NCI-H1694 (cell line): ENCODE data around the gene DCAF10.
"Not testable (repeated sequence)": the region's sequence is repeated elsewhere in the genome, so short reads cannot be mapped to it uniquely, and the experiment has no call there.

ENCODE experiments used
- DNase-seq: peaks from one replicate; lab custom pipeline; 2025; lab: John Stamatoyannopoulos, UW

Gene DCAF10

GRCh38 chr9:37790096-37790495, 10.5 kb upstream of the DCAF10 start:
- no peak for DNase-seq

GRCh38 chr9:37792122-37792521, 8.5 kb upstream of the DCAF10 start:
- DNase-seq, result no peak

GRCh38 chr9:37796232-37796631, 4.4 kb upstream of the DCAF10 start:
- no peak for DNase-seq

DNA sequence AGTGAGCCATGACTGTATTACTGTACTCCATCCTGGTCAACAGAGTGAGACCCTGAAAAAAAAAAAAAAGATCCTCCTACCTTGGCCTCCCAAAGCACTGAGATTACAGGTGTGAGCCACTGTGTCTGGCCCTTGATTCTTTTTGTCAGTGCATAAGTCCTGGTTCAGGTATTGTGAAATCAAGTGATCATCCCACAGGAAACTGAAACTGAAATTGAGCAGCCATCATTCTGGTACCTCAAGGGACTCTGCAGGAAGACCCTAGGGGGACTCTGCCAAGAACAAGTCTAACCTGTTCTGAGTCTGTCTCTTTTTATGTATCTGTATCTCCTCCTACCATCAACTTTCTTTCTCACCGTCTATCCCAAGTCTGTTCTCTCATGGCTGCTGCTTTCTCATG, 1.9 kb upstream of the DCAF10 start:
- no peak for DNase-seq

GRCh38 chr9:37801287-37801850, 772 bp downstream of the DCAF10 start:
- no peak for DNase-seq

DNA sequence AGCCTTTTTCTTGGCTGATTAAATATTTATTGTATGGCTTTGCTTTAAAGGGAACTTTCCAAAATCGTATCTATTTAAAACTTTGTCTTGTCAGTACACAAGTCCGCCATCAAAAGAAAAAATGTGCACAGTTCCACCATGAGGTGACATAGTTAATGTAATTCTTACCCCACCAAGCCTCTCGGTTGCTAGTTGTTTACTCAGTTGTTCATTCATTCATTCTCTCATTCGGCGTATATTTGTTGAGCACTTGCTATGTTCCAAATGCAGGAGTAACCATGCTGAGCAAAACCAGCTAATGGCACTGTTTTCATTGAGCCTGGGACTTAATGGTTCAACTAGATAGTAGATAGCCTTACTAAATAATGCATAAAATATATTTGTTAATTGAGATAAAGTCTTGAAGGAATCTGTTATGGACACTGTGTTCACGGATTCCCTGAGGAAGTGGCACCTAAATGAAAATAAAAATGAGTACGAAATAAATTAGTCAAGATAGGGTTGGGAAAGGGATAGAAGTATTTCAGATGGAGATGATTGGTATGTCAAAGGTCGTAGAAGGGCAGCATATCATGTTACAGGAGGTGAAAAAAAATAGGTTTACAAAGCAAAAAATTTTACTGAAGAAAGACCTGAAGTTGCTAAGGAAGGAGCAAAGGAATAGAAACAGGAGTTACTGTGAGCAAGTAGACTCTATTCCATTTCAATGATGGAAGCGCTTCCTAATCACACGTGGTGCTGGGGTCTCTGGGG, 1.5 kb downstream of the DCAF10 start:
- no peak for DNase-seq

GRCh38 chr9:37806271-37806670, 5.7 kb downstream of the DCAF10 start:
- DNase-seq, result peak; percentile 86

DNA sequence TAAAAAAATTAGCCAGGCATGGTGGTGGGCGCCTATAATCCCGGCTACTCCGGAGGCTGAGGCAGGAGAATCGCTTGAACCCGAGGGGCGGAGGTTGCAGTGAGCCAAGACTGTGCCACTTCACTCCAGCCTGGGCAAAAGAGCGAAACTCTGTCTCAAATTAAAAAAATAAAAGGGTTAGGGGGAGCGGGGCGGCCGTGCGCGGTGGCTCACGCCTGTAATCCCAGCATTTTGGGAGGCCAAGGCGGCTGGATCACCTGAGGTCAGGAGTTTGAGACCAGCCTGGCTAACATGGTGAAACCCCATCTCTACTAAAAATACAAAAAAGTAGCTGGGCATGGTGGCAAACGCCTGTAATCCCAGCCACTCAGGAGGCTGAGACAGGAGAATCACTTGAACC, 9.1 kb downstream of the DCAF10 start:
- DNase-seq, result not testable (repeated sequence)

DNA sequence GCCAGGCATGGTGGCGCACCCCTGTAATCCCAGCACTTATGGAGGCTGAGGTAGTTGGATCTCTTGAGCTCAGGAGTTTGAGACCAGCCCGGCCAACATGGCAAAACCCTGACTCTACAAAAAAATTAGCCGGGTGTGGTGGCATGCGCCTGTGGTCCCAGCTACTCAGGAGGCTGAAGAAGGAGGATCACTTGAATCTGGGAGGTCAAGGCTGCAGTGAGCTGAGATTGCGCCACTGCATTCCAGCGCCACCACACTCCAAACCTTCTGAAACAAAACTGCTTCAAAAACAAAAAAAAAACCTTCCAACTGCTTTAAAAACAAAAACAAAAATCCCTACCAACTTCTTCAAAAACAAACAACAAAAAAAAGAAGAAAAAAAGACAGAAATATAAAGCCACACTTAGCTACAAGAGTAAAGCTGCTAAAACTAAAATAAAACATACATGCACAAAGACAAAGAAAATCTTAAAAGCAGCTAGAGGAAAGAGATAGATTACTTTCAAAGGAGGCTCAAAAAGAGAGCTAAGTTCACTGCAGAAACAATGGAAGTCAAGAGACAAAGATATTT, 11.4 kb downstream of the DCAF10 start:
- DNase-seq, result no peak

DNA sequence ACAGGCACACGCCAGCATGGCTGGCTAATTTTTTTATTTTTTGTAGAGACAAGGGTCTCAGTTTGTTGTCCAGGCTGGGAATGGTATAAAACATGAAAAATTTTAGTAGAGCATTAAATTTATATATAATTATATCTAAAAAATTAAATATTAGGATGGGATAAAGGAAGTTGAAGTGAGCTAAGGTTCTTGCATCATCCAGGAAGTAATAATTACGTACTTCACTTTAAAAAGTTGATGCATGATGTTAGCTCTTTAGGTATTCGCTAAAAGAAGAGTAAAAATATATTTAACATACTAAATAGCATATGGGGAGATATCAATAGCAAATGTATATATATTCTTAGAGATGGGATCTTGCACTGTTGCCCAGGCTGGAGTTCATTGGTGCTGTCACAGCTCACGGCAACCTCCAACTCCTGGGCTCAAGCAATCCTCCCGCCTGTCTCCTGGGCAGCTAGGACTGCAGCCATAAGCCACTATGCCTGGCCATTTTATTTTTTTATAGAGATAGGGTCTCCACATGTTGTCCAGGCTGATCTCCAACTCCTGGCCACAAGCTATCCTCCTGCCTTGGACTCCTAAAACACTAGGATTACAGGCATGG, 12.3 kb downstream of the DCAF10 start:
- no peak for DNase-seq

DNA sequence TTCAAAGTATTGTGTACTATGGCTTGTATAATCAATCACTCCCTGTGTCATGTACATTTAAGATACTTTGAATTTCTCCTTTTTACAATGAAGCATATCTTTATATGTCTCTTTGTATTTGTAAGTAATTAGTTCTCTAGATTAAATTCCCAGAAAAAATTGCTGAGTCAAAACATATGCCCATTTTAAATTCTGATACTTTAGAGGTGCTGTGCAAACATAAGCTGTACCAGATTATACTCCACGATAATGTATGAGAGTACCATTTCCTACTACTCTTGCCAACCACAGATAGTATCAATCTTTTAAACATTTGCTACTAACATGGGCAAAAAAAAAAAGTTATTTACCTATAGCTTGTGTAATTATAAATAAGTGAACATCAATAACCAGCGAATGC, 18.3 kb downstream of the DCAF10 start:
- DNase-seq, result no peak

DNA sequence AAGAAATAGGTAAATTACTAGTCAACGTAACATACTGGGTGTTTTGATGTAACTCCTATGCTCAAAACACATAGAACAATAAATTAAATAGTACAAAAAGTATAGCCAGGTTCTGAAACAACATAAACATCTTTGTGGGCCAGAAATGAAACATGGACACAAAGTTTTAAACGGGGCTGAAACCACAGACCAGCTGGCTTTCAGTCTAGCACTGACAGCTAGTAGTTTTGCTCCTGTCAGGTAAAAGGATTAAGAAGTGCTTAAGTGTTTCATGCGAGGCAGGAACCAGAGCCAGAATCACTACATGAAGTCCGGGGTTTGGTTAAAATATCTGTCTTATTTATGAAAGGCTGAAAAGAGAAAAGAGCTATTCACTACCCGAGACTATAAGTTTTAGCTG, 19.5 kb downstream of the DCAF10 start:
- no peak for DNase-seq

- DNase-seq, result not testable (repeated sequence)
Observed at GRCh38 chr9:37825174-37825573, 24.6 kb downstream of the DCAF10 start.

GRCh38 chr9:37827483-37828165, 27.0 kb downstream of the DCAF10 start:
- DNase-seq, result no peak

DNA sequence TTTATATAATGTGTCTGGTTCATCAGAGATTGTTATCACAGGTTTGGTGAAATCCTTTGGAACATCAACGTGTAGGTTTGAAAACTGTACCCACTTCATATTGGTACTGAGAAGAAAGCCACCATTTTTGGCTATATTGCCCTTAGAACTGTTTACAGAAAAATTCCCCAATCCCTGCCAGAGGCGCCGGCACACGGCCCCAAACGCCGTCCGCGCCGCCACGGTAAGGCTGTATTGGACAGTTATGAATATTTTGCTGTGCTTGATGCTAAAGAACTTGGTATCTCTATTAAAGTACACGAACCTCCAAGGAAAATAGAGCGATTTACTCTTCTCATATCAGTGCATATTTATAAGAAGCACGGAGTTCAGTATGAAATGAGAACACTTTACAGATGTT, 35.2 kb downstream of the DCAF10 start:
- no peak for DNase-seq

DNA sequence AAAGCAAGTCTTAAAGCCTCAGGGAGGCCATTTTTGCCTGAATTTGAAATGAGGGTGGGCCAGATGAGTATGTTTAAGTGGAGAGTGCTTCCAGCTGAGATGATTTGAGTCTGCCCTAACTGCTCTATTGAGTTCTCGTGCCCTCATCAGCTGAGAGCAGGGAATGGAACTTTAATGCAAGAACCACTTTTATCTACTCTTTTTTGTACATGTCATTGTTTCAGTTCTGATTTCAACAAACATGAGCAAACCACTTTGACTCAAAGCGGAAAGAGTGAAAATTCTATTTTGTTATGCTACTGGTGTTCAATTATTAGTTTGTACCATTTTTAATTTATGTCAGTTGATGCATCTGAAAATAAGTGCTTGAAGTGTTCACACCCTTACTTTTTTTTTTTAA, 35.8 kb downstream of the DCAF10 start:
- no peak for DNase-seq

DNA sequence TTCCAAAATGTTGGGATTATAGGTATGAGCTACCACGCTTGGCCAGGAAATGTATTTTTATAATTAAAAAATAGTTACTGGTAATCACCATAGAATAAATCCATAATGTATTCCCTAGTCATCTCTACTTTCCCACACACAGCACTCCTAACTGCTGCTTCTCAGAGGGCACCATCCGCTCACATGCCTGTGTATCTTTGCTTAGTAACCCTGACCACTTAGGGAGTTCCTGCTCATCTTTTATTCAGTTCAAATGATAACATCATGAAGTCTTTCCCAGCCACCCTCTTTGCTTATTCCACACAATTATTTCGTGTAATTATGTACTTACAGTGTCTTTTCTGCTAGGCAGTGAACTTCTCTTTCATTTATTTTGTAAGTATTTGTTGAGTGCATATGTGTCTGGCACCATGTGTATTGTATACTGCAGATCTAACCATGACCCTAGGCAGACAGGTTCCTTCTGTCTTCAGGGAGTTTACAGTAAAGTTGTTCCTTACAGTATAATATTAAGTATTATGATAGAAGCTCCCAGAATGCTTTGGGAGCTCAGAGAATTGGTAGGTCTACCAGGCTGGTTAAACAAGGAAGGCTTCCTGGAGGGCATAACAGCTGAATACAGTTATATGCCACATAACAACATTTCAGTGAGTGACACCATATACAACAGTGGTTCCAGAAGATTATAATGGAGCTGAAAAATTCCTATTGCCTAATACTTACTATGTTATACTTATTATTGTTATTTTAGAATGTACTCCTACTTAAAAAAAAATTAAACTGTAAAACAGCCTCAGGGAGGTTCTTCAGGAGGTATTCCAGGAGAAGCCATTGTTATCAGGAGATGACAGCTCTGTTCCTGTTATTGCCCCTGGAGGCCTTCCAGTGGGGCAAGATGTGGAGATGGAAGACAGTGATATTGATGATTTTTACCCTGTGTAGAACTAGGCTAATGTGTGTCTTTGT, 39.2 kb downstream of the DCAF10 start:
- DNase-seq, result no peak

DNA sequence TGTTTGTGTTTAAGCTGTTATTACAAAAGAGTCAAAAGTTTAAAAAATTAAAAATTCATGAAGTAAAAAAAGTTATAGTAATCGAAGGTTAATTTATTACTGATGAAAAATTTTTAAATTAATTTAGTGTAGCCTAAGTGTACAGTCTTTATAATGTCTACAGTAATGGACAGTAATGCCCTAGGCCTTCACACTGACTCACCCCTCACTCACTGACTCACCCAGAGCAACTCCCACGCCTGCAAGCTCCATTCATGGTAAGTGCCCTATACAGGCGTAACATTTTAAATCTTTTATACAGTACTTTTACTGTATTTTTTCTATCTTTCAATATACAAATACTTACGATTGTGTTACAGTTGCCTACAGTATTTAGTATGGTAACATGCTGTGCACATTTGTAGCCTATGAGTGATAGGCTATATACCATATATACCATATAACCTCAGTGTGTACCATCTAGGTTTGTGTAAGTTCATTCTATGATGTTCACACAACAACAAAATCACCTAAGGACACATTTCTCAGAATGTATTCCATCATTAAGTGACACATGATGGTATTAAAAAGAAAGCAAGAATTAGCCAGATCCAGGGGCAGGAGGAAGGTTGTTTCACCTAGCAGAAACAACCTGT, 40.1 kb downstream of the DCAF10 start:
- DNase-seq, result no peak

DNA sequence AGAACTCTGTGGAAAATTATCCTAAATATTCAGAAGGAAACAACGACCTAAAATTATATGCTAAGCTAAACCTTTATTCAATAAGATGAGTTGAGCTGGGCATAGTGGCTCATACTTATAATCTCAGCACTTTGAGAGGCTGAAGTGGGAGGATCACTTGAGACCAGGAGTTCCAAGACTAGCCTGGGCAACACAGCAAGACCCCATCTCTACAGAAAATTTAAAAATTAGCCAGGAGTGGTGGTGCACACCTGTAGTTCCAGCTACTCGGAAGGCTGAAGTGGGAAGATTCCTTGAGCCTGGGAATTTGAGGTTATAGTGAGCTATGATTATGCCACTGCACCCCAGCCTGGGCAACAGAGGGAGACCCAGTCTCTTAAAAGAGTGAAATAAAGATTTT, 51.6 kb downstream of the DCAF10 start:
- no peak for DNase-seq

DNA sequence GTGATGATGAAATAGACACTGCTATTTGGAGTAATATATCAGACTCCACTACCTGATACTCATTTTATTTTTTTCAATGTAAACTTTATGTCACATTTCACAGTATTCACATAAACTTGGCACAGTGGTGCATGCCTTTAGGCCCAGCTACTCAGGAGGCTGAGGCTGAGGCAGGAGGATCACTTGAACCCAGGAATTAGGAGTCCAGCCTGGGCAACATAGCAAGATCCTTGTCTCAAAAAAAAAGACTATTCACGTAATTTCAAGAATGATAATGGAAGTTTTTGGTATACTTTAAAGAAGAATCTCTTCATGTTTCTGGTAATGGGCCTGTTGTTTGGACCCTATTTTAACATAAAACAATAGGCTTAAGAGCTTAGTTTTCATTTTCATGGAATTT, 56.0 kb downstream of the DCAF10 start:
- no peak for DNase-seq

DNA sequence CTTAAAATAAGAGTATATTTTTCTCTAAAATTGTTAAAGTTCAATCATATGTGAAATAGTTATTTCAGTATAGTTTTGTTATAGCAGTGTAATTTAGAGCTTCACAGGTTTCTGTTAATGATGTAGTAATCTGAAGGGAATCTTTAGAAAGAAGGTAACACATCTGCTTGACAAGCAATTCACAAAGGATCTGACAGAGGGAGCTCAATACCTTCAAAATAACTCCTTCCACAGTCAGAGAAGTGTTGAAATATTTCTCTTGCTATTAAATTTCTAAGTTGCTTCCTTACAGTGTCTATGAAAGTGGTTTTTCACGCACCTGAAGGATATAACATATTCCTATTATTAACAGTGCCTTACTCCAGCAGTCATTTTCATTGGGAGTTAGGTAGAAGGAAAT, 58.4 kb downstream of the DCAF10 start:
- DNase-seq, result no peak
